ENCODE measurements around the gene UBE2G1.
A peak's percentile ranks its signal among the peaks of the same experiment; 100 is the strongest.

UBE2G1 gene

DNA sequence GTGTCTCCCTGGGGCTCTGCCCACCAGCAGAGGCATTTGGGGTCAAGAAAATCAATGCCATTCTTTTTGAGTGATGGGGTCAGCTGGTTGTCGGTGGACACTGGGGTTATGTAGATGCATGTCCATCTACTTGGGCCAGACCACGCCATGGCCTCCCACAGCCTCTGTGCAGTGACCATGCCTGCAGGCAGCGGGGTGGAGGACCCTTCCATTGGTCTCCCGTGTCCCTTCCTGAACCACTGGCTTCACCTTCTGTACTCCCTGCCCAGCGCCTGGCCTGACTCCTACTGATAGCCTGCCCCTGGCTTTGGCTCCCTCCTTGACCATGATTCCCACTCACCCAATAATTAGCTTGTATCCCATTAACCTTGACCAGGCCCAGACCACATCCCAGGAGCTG, 39.2 kb upstream of the UBE2G1 start:
- Histone ChIP-seq H2BK120ac (ENCODE audit: low read depth, low read length) (no peak overlapping the region), H4K8ac (ENCODE audit: low read depth, low read length) (no peak overlapping the region), H2BK15ac (ENCODE audit: low read length) (no peak overlapping the region), H3K23ac (ENCODE audit: low read depth, low read length, poor library complexity) (no peak overlapping the region), H2AFZ (ENCODE audit: low read length) (no peak overlapping the region), H3K14ac (ENCODE audit: low read length) (no peak overlapping the region), H3K79me1 (ENCODE audit: low read depth, low read length) (peaks cover 3% of the 10 kb centered on the region), H2BK12ac (ENCODE audit: low read length) (no peak overlapping the region), H4K91ac (ENCODE audit: low read depth, low read length, poor library complexity) (no peak overlapping the region), H3K4me1 (ENCODE audit: control insufficient read depth in 2 of 2, insufficient read depth in 1 of 2, low read depth in 1 of 2, low read length in 2 of 2) (no peaks in the 10 kb centered on the region), H3K27me3 (ENCODE audit: control insufficient read depth in 3 of 3, insufficient read depth in 3 of 3, low read depth in 1 of 3, low read length in 3 of 3) (no peaks in the 10 kb centered on the region), H3K9me3 (replicated peaks in 1 of 2; ENCODE audit: control insufficient read depth in 2 of 2, insufficient read depth in 1 of 2, low read depth in 1 of 2, low read length in 2 of 2) (no peaks in the 10 kb centered on the region), H2BK5ac (ENCODE audit: low read length) (no peak overlapping the region), H3K4me2 (ENCODE audit: insufficient read depth, low read length, poor library complexity, severe bottlenecking) (no peak overlapping the region), H3K4me3 (ENCODE audit: low read length in 2 of 2) (peak overlapping the region in 1 of 2 donors; percentile 36), H3K18ac (ENCODE audit: low read length) (no peak overlapping the region), H3K4ac (ENCODE audit: low read length) (no peak overlapping the region), H3K27ac (replicated peaks; ENCODE audit: low read length) (no peak overlapping the region), H3K36me3 (replicated peaks in 1 of 2; ENCODE audit: control insufficient read depth in 2 of 2, insufficient read depth in 2 of 2, low read length in 2 of 2) (no peaks in the 10 kb centered on the region), H2AK5ac (ENCODE audit: low read depth, low read length) (no peak overlapping the region), H3K9ac (ENCODE audit: low read depth, low read length, poor library complexity) (no peak overlapping the region)
- no CpG with 5 or more reads among the region's 5 CpGs for WGBS, 2 donors (ENCODE audit: extremely low coverage in 2 of 2, insufficient read length in 2 of 2, insufficient replicate concordance in 1 of 2)
- DNase-seq (ENCODE audit: low spot score), result no peak

GRCh38 chr17:4405038-4405669, 38.7 kb upstream of the UBE2G1 start:
- Histone ChIP-seq H2AFZ (ENCODE audit: low read length) (no peak overlapping the region), H3K9ac (ENCODE audit: low read depth, low read length, poor library complexity) (peak overlapping the region; percentile 70), H2AK5ac (ENCODE audit: low read depth, low read length) (no peak overlapping the region), H2BK120ac (ENCODE audit: low read depth, low read length) (no peak overlapping the region), H3K4me3 (ENCODE audit: low read length in 2 of 2) (peak overlapping the region in 1 of 2 donors; percentile 26), H3K27me3 (ENCODE audit: control insufficient read depth in 3 of 3, insufficient read depth in 3 of 3, low read depth in 1 of 3, low read length in 3 of 3) (no peaks in the 10 kb centered on the region), H2BK12ac (ENCODE audit: low read length) (no peak overlapping the region), H3K18ac (ENCODE audit: low read length) (peak overlapping the region; percentile 84), H3K27ac (replicated peaks; ENCODE audit: low read length) (peak overlapping the region; percentile 12), H2BK15ac (ENCODE audit: low read length) (peak overlapping the region; percentile 67), H3K4me2 (ENCODE audit: insufficient read depth, low read length, poor library complexity, severe bottlenecking) (no peak overlapping the region), H3K9me3 (replicated peaks in 1 of 2; ENCODE audit: control insufficient read depth in 2 of 2, insufficient read depth in 1 of 2, low read depth in 1 of 2, low read length in 2 of 2) (no peaks in the 10 kb centered on the region), H3K4ac (ENCODE audit: low read length) (no peak overlapping the region), H4K91ac (ENCODE audit: low read depth, low read length, poor library complexity) (no peak overlapping the region), H3K36me3 (replicated peaks in 1 of 2; ENCODE audit: control insufficient read depth in 2 of 2, insufficient read depth in 2 of 2, low read length in 2 of 2) (no peaks in the 10 kb centered on the region), H3K14ac (ENCODE audit: low read length) (peak overlapping the region; percentile 41), H4K8ac (ENCODE audit: low read depth, low read length) (no peak overlapping the region), H3K79me1 (ENCODE audit: low read depth, low read length) (peaks cover 3% of the 10 kb centered on the region), H3K23ac (ENCODE audit: low read depth, low read length, poor library complexity) (peak overlapping the region; percentile 47), H3K4me1 (ENCODE audit: control insufficient read depth in 2 of 2, insufficient read depth in 1 of 2, low read depth in 1 of 2, low read length in 2 of 2) (no peaks in the 10 kb centered on the region), H2BK5ac (ENCODE audit: low read length) (no peak overlapping the region)
- WGBS, 2 donors (ENCODE audit: extremely low coverage in 2 of 2, insufficient read length in 2 of 2, insufficient replicate concordance in 1 of 2), result no CpG with 5 or more reads among the region's 7 CpGs
- DNase-seq (ENCODE audit: low spot score), result no peak

DNA sequence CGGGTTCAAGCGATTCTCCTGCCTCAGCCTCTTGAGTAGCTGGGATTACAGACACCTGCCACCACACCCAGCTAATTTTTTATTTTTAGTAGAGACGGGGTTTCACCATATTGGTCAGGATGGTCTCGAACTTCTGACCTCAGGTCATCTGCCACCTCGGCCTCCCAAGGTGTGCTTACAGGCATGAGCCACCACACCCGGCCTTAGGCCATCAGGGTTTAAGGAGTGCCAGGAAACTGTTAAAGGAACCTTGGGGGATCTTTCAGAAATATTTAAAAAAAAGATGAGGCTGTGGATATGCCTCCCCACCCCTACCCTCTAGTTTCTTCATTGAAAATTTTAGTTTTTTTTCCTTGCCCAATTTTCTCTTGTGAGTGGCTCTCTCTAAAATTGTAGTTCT, 31.4 kb upstream of the UBE2G1 start:
- Histone ChIP-seq H3K18ac (ENCODE audit: low read length) (no peak overlapping the region), H2AFZ (ENCODE audit: low read length) (no peak overlapping the region), H3K27ac (replicated peaks; ENCODE audit: low read length) (no peak overlapping the region), H4K91ac (ENCODE audit: low read depth, low read length, poor library complexity) (no peak overlapping the region), H2BK12ac (ENCODE audit: low read length) (no peak overlapping the region), H2AK5ac (ENCODE audit: low read depth, low read length) (no peak overlapping the region), H3K4me3 (ENCODE audit: low read length in 2 of 2) (no peak overlapping the region), H3K14ac (ENCODE audit: low read length) (no peak overlapping the region), H2BK120ac (ENCODE audit: low read depth, low read length) (no peak overlapping the region), H3K23ac (ENCODE audit: low read depth, low read length, poor library complexity) (no peak overlapping the region), H3K9me3 (replicated peaks in 1 of 2; ENCODE audit: control insufficient read depth in 2 of 2, insufficient read depth in 1 of 2, low read depth in 1 of 2, low read length in 2 of 2) (no peaks in the 10 kb centered on the region), H3K4me2 (ENCODE audit: insufficient read depth, low read length, poor library complexity, severe bottlenecking) (no peak overlapping the region), H3K4ac (ENCODE audit: low read length) (no peak overlapping the region), H3K79me1 (ENCODE audit: low read depth, low read length) (no peaks in the 10 kb centered on the region), H4K8ac (ENCODE audit: low read depth, low read length) (no peak overlapping the region), H2BK5ac (ENCODE audit: low read length) (no peak overlapping the region), H3K9ac (ENCODE audit: low read depth, low read length, poor library complexity) (no peak overlapping the region), H2BK15ac (ENCODE audit: low read length) (no peak overlapping the region), H3K27me3 (ENCODE audit: control insufficient read depth in 3 of 3, insufficient read depth in 3 of 3, low read depth in 1 of 3, low read length in 3 of 3) (peaks cover 0 to 7% (median 2%) of the 10 kb centered on the region in 3 experiments), H3K36me3 (replicated peaks in 1 of 2; ENCODE audit: control insufficient read depth in 2 of 2, insufficient read depth in 2 of 2, low read length in 2 of 2) (no peaks in the 10 kb centered on the region), H3K4me1 (ENCODE audit: control insufficient read depth in 2 of 2, insufficient read depth in 1 of 2, low read depth in 1 of 2, low read length in 2 of 2) (peaks cover 2 to 6% of the 10 kb centered on the region in 2 donors)
- WGBS, 2 donors (ENCODE audit: extremely low coverage in 2 of 2, insufficient read length in 2 of 2, insufficient replicate concordance in 1 of 2), result no CpG with 5 or more reads among the region's 6 CpGs
- no peak for DNase-seq (ENCODE audit: low spot score)

DNA sequence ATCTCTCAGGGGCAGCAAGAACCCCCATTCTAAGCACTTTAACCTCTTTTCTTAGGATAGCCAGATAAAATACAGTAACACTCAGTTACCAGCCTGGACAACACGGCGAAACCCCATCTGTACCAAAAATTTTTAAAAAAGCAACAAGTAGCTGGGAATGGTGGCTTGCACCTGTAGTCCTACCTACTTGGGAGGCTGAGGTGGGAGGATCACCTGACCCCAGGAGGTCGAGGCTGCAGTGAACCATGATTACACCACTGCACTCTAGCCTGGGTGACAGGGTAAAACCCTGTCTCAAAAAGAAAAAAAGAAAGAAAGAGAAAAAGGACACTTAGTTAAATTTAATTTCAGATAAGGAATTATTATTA, 28.6 kb upstream of the UBE2G1 start:
- Histone ChIP-seq H3K4me3 (ENCODE audit: low read length in 2 of 2) (no peak overlapping the region), H3K18ac (ENCODE audit: low read length) (no peak overlapping the region), H3K4me1 (ENCODE audit: control insufficient read depth in 2 of 2, insufficient read depth in 1 of 2, low read depth in 1 of 2, low read length in 2 of 2) (peaks cover 2 to 6% of the 10 kb centered on the region in 2 donors), H2BK12ac (ENCODE audit: low read length) (no peak overlapping the region), H4K91ac (ENCODE audit: low read depth, low read length, poor library complexity) (no peak overlapping the region), H3K14ac (ENCODE audit: low read length) (no peak overlapping the region), H2AK5ac (ENCODE audit: low read depth, low read length) (no peak overlapping the region), H2BK120ac (ENCODE audit: low read depth, low read length) (no peak overlapping the region), H2BK15ac (ENCODE audit: low read length) (no peak overlapping the region), H2AFZ (ENCODE audit: low read length) (no peak overlapping the region), H3K27ac (replicated peaks; ENCODE audit: low read length) (no peak overlapping the region), H3K27me3 (ENCODE audit: control insufficient read depth in 3 of 3, insufficient read depth in 3 of 3, low read depth in 1 of 3, low read length in 3 of 3) (peaks cover 0 to 7% (median 2%) of the 10 kb centered on the region in 3 experiments), H3K79me1 (ENCODE audit: low read depth, low read length) (no peaks in the 10 kb centered on the region), H3K4ac (ENCODE audit: low read length) (no peak overlapping the region), H4K8ac (ENCODE audit: low read depth, low read length) (no peak overlapping the region), H3K4me2 (ENCODE audit: insufficient read depth, low read length, poor library complexity, severe bottlenecking) (no peak overlapping the region), H3K36me3 (replicated peaks in 1 of 2; ENCODE audit: control insufficient read depth in 2 of 2, insufficient read depth in 2 of 2, low read length in 2 of 2) (no peaks in the 10 kb centered on the region), H3K23ac (ENCODE audit: low read depth, low read length, poor library complexity) (no peak overlapping the region), H3K9me3 (replicated peaks in 1 of 2; ENCODE audit: control insufficient read depth in 2 of 2, insufficient read depth in 1 of 2, low read depth in 1 of 2, low read length in 2 of 2) (no peaks in the 10 kb centered on the region), H3K9ac (ENCODE audit: low read depth, low read length, poor library complexity) (no peak overlapping the region), H2BK5ac (ENCODE audit: low read length) (no peak overlapping the region)
- no CpG with 5 or more reads among the region's 3 CpGs for WGBS, 2 donors (ENCODE audit: extremely low coverage in 2 of 2, insufficient read length in 2 of 2, insufficient replicate concordance in 1 of 2)
- no peak for DNase-seq (ENCODE audit: low spot score)

Measured in neuronal stem cell (in vitro differentiated cells).